H4 (cell line): ENCODE measurements around the gene TSC22D1. TPM values are rescaled to one million over a fixed set of nuclear protein-coding genes. Genes with fewer than 3 reads are reported as not detected.

Source experiments
- DNase-seq: peaks from one replicate; pipeline ENCODE4 v3.0.0-alpha.2; 2015; ENCODE audit warnings: low spot score
- total RNA-seq: library from RNA; depleted of rRNA; stranded (reverse); fragments of >200 nt; shearing (Covaris generic); gene quantifications from 2 replicates; pipeline ENCODE4 v1.2.3, GENCODE V29; 2014; rRNA removed

The TSC22D1 gene
- total RNA-seq, 1 experiment from 2014 or later: 35.9 TPM

DNA sequence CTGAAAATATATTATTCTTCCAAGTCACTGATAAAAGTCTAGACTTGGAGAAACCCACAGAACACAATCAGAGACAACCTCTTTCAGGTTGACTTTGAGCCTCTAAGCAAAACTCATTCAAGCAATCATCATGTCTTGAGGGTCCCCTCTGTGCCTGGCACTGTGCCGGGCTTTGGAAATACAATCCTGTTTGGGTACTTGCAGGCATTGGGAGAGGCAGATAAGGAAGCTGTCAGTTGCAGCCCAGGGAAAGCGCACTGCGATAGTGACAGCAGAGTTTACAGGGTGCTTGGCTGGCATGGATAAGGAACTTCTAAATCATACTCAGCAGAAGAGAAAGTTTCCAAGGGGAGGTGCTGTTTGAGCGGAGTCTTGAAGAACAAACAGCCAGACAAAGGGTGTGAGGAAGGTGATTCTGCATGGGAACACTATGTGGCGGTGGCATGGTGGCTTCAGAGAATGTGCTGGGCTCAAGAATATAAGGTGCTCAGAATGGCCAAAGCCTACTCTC lies 193.4 kb downstream of the TSC22D1 start:
- no peak for DNase-seq

Other genes with a start within 250 kb of the TSC22D1 start
- not detected in 2 replicates for gene SERP2, start 202.5 kb downstream of the TSC22D1 start, total RNA-seq